ENCODE measurements around the gene B4GALT5. TPM values are rescaled to one million over a fixed set of nuclear protein-coding genes. Genes with fewer than 3 reads are reported as not detected.
A peak's percentile ranks its signal among the peaks of the same experiment; 100 is the strongest.
"Not testable (repeated sequence)": the region's sequence is repeated elsewhere in the genome, so short reads cannot be mapped to it uniquely, and the experiment has no call there.

B4GALT5 gene
- total RNA-seq, 1 donor from 2014 or later, result 39.6 TPM

DNA sequence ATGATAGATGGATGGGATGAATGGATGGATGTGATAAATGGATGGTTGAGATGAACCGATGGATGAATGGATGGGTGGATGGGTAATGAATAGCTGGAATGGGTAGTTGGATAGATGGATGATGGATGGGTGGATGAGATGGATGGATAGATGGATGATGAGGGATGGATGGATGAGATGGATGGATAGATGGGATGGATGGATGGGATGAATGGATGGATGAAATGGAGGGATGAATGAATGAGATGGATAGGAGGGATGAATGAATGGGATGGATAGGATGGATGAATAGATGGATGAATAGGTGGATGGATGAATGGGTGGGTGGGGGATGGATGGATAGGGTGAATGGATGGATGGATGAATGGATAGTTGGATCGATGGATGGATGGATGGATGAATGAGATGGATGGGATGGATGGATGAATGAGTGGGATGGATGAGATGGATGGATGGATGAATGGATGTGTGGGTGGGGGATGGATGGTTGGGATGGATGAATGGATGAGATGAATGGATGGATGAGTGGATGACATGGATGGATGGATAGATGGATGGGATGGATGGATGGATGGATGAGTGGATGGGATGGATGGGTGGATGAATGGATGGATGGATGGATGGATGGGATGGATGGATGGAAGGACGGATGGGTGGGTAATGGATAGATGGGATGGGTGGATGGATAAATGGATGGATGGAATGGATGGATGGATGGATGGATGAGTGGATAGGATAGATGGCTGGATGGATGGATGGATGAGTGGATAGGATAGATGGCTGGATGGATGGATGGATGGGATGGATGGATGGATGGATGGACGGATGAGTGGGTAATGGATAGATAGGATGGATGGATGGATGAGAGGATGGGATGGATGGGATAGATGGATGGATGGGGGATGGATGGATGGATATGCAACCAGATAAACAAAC lies 94.3 kb downstream of the B4GALT5 start:
- no peak for DNase-seq
- intact Hi-C loops (cut with DNase I), result loop anchor here (10.0 kb wide), 1 partner anchor 95 kb away; the partner anchor contains the start of gene B4GALT5
- ATAC-seq (ENCODE audit: poor library complexity), result no peak

DNA sequence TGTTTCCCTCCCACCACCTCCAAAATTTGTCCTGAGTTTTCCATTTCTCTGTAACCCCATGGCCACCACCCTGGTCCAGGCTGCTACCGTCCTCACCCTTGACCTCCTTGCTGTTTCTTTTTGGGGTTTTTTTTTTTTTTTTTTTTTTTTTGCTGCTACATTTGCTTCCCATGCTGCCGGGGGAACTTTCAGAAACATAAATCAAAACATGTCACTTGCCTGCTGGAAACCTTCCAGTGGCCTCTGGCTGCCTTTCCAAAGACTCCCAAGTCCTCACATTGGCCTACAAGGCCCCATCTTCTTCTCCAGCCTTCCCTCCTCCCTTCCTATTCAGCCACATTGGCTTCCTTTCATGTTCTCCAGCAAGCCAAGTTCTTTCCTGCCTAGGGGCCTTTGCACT lies 95.4 kb downstream of the B4GALT5 start:
- intact Hi-C loops (cut with DNase I), result loop anchor here (10.0 kb wide), 1 partner anchor 97 kb away; the partner anchor contains the start of gene B4GALT5
- DNase-seq (no peak), ATAC-seq (ENCODE audit: poor library complexity) (no peak)

DNA sequence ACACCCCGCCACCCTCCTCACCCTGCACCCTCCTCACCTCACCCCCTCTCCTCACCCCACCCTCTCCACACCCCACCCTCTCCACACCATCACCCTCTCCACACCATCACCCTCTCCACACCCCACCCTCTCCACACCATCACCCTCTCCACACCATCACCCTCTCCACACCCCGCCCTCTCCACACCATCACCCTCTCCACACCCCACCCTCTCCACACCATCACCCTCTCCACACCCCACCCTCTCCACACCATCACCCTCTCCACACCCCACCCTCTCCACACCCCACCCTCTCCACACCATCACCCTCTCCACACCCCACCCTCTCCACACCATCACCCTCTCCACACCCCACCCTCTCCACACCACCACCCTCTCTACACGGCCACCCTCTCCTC lies 96.3 kb downstream of the B4GALT5 start:
- ATAC-seq (ENCODE audit: poor library complexity); DNase-seq: not testable (repeated sequence)
- intact Hi-C loops (cut with DNase I), result loop anchor here (10.0 kb wide), 1 partner anchor 97 kb away; the partner anchor contains the start of gene B4GALT5

- intact Hi-C loops (cut with DNase I), result loop anchor here (10.0 kb wide), 1 partner anchor 98 kb away; the partner anchor contains the start of gene B4GALT5
- DNase-seq (no peak), ATAC-seq (ENCODE audit: poor library complexity) (no peak)
Measured at GRCh38 chr20:49616154-49617007, 97.3 kb downstream of the B4GALT5 start.

DNA sequence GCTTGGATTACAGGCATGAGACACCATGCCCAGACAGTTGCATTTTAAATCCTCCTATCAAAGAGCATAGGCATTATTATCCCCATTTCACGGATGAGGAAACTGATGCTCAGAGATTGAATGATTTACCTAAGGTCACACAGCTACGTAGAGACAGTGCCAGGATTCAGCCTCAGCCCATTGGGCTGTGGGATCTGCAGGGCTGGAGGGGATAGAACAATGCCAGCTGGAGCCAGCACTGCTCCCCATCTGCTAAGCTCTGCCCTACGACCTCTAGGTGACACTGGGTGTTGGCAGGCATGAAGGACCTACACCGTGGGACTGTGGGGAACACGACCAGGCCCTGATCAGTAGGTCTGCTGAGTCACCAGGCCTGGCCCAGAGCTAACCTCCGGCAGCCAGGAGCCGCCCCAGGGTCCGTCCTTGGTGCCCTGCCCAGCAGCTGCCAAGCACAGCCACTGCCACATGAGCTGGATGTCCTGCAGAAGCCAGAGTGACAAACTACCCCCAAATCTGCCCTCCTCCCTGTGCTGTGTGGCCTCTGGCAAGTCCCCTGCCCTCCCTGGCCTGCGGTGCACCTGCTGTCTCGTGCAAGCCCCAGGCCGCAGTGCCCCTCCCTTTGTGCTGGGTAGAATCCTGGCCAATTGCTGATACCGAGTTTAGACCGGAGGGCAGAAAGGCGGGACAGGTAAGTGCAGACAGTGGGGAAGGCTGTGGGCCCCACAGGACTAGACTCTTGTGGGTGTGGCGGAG lies 98.1 kb downstream of the B4GALT5 start:
- intact Hi-C loops (cut with DNase I), result loop anchor here (10.0 kb wide), 1 partner anchor 99 kb away; the partner anchor contains the start of gene B4GALT5
- DNase-seq (peak; percentile 85), ATAC-seq (ENCODE audit: poor library complexity) (peak; percentile 83)

DNA sequence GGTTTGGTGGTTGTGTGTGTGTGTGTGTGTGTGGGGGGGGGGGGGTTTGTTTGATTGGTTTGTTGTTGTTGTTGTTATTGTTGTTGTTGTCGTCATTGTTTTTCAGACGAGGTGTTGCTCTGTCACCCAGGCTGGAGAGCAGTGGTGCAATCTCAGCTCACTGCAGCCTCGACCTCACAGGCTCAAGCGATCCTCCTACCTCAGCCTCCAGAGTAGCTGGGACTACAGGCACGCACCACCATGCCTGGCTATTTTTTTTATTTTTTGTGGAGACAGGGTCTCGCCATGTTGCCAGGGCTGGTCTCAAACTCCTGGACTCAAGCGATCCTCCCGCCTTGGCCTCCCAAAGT lies 98.7 kb downstream of the B4GALT5 start:
- intact Hi-C loops (cut with DNase I), result loop anchor here (10.0 kb wide), 1 partner anchor 100 kb away; the partner anchor contains the start of gene B4GALT5
- DNase-seq; ATAC-seq (ENCODE audit: poor library complexity): not testable (repeated sequence)

- no peak for ATAC-seq (ENCODE audit: poor library complexity)
Measured at GRCh38 chr20:49614338-49615050, 99.2 kb downstream of the B4GALT5 start.

DNA sequence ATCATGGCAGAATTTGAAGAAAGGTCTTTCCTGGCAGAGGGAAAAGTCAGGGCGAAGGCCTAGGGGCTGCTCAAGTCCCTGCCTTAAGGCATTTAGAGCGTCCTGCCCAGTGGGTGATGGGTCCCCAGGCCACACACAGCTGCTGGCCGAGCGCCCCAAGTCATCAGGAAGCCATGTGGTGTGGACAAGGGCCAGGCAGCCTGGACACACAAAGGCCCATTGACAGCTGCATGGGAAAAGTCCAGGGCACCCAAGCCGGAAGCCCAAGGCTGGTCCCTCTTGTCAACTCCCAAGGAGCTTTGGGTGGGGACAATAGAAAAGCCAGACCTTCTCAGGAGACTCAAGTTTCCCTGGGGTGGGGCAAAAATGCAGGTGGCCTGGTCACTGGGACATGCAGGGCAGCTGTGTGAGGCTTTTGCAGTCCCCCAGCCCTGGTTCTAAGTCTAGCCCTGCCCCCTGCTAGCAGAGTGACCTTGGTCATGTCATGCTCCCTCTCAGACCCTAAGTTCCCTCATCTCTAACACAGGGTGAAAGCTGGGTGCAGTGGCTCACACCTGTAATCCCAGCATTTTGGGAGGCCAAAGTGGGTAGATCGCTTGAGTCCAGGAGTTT lies 101.4 kb downstream of the B4GALT5 start:
- intact Hi-C loops (cut with DNase I), result loop anchor here (5.0 to 10.0 kb wide), 3 partner anchors 103 to 280 kb away; partner anchors contain the start of gene B4GALT5
- DNase-seq (peak; percentile 79), ATAC-seq (ENCODE audit: poor library complexity) (peak; percentile 39)

More at GRCh38 chr20:49614338-49615050, 99.2 kb downstream of the B4GALT5 start:
- intact Hi-C loops (cut with DNase I), result loop anchor here (5.0 to 10.0 kb wide), 3 partner anchors 100 to 278 kb away; partner anchors contain the start of gene B4GALT5
- DNase-seq, result no peak

GRCh38 chr20:49611539-49612126 lies 102.0 kb downstream of the B4GALT5 start:
- not testable (repeated sequence) for DNase-seq; ATAC-seq (ENCODE audit: poor library complexity)
- intact Hi-C loops (cut with DNase I), result loop anchor here (2.0 to 10.0 kb wide), 4 partner anchors 103 to 281 kb away; partner anchors contain the start of gene B4GALT5

- ATAC-seq (ENCODE audit: poor library complexity) (peak; percentile 78), DNase-seq (peak; percentile 87)
- intact Hi-C loops (cut with DNase I), result loop anchor here (2.0 to 10.0 kb wide), 4 partner anchors 104 to 281 kb away; partner anchors contain the start of gene B4GALT5
Measured at GRCh38 chr20:49610691-49611538, 102.8 kb downstream of the B4GALT5 start.

DNA sequence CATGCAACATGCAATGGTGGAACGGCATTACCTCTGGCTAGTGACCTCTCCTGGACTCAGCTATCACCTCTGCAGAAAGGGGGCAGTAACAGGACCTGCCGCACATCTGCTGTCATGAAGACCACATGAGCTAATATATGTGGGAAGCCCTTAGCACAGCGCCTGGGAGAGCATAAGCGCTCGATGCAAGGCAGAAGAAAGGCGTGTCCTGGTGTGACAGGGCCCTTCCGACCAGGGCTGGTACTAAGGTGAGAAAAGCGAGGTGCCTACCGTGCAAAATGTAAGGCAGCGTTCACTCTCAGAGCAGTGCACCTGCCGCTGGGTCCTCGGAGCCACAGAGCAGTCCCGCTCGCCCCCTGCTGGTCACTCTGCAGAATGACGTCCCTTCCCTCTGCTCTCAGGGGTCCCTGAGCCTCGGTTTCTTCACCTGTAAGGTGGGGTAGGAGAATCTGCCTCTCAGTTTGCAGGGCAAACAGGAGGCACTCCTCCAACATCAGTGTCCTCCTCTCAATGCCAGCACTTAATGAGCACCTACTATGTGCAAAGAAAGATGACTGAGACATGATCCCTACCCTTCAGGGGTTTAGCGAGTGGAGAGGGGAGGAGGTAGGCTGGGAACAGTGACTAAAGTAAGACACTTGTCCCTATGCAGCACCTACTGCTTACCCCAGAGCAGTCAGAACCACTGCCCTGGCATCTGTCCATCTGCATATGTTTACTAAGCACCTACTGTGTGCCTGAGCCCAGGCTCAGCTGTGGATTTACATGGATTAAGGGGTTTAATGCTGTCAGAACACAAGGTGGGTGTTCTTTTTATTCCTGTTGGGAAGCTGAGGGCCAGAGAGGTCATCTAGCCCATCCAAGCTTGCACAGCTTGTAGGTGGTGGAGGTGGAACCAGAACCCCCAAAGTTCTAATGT lies 104.7 kb downstream of the B4GALT5 start:
- DNase-seq (peak; percentile 78), ATAC-seq (ENCODE audit: poor library complexity) (peak; percentile 59)
- intact Hi-C loops (cut with DNase I), result loop anchor here (2.0 to 10.0 kb wide), 2 partner anchors 66 to 274 kb away; no protein-coding TSS in a partner anchor

- ATAC-seq (ENCODE audit: poor library complexity) (no peak), DNase-seq (no peak)
- intact Hi-C loops (cut with DNase I), result loop anchor here (10.0 kb wide), 1 partner anchor 273 kb away; no protein-coding TSS in a partner anchor
Measured at GRCh38 chr20:49607568-49607967, 106.1 kb downstream of the B4GALT5 start.

- ATAC-seq (ENCODE audit: poor library complexity) (peak; percentile 67), DNase-seq (no peak)
- intact Hi-C loops (cut with DNase I), result loop anchor here (10.0 kb wide), 1 partner anchor 268 kb away; no protein-coding TSS in a partner anchor
Measured at GRCh38 chr20:49603209-49603627, 110.5 kb downstream of the B4GALT5 start.
